ENCODE data around the gene POFUT2. TPM values are rescaled to one million over a fixed set of nuclear protein-coding genes. Genes with fewer than 3 reads are reported as not detected.

Gene POFUT2
- total RNA-seq, 2 experiments from 2014 or later = 14.3 TPM

- Mint-ChIP-seq H3K4me3 (no peak overlapping the region), H3K9me3 (peaks cover 15% of the 10 kb centered on the region), H3K36me3 (peaks cover 27% of the 10 kb centered on the region), H3K27ac (no peak overlapping the region), H3K27me3 (peaks cover 1% of the 10 kb centered on the region), H3K4me1 (ENCODE audit: low read depth) (peaks cover 15% of the 10 kb centered on the region)
- intact Hi-C loops (cut with micrococcal nuclease) = no loop called here
- ChIA-PET CTCF (no interaction called here), POLR2A (no interaction called here)
- no peak for DNase-seq
Measured at GRCh38 chr21:45220714-45221490, 66.8 kb downstream of the POFUT2 start.

DNA sequence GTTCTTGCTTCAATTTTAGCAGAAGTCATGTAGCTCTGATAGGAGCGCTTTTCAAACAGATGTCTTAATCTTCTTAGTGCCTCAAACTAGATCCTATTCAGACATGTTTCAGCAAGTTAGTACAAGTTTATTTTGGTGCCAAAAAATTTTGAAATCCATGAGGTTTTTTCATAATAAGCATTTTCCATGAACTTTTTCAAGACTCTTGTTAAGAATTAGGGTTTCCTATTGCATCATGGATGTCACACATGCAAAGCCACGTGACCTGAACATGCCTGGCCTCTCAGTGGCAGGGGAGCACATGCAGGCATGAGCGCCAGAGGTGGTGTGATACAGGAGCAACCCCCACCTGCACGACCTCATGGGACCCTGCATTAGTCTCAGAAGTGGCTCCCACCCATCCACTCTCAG is 67.6 kb downstream of the POFUT2 start:
- POLR2A ChIA-PET = no interaction called here
- Mint-ChIP-seq H3K4me3 (no peak overlapping the region), H3K27me3 (peaks cover 1% of the 10 kb centered on the region), H3K27ac (no peak overlapping the region), H3K9me3 (peaks cover 15% of the 10 kb centered on the region), H3K36me3 (peaks cover 28% of the 10 kb centered on the region), H3K4me1 (ENCODE audit: low read depth) (peaks cover 7% of the 10 kb centered on the region)
- CTCF ChIA-PET = no interaction called here
- intact Hi-C loops (cut with micrococcal nuclease) = no loop called here
- no peak for DNase-seq

DNA sequence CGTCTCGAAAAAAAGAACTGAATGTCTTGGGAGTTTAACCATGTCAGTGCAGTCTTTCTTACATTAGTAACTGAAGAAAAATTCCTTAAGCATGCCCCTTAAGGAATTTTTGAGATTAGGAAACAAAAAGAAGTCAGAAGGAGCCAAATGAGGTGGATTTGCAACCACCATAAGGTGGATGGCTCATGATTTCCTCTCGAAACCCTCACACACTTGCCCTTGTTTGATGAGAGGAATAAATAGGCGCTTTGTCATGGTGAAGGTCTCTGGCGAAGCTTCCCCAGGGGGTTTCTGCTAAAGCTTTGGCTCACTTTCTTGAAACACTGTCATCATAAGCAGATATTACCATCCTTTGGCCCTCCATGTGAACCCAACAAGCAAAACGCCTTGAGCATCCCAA is 68.2 kb downstream of the POFUT2 start:
- peaks cover 28% of the 10 kb centered on the region for H3K36me3 Mint-ChIP-seq
- CTCF ChIA-PET = no interaction called here

GRCh38 chr21:45217010-45217409 is 70.7 kb downstream of the POFUT2 start:
- no peak overlapping the region for H3K4me3 Mint-ChIP-seq
- POLR2A ChIA-PET = no interaction called here
- peaks cover 15% of the 10 kb centered on the region for H3K9me3 Mint-ChIP-seq
- DNase-seq = no peak
- CTCF ChIA-PET = interaction anchor here (0.7 kb wide), 1 partner anchor 76 kb away, joined by 3 read pairs; no protein-coding TSS in a partner anchor
- H3K27me3 Mint-ChIP-seq = no peaks in the 10 kb centered on the region
- intact Hi-C loops (cut with micrococcal nuclease) = no loop called here
- peaks cover 37% of the 10 kb centered on the region for H3K36me3 Mint-ChIP-seq
- no peak overlapping the region for H3K27ac Mint-ChIP-seq
- H3K4me1 Mint-ChIP-seq (ENCODE audit: low read depth) = no peaks in the 10 kb centered on the region

More for the DNA sequence above, 68.2 kb downstream of the POFUT2 start:
- no peak for DNase-seq
- Mint-ChIP-seq H3K27me3 (no peaks in the 10 kb centered on the region), H3K27ac (no peak overlapping the region), H3K4me3 (no peak overlapping the region), H3K4me1 (ENCODE audit: low read depth) (peaks cover 1% of the 10 kb centered on the region), H3K9me3 (peaks cover 15% of the 10 kb centered on the region)
- intact Hi-C loops (cut with micrococcal nuclease) = no loop called here
- POLR2A ChIA-PET = no interaction called here

DNA sequence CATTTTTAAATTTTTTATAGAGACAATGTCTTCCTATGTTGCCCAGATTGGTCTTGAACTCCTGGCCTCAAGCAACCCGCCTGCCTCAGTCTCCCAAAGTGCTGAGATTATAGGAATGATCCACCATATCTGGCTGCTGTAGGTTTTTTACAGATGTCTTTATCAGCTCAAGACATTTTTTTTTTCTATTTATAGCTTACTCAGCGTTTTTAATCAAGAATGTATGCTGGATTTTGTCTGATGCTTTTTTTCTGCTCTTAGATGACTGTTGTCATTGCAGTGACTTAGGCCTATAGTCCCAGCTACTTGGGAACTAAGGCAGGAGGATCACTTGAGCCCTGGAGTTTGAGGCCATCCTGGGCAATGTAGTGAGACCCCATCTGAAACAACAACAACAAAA is 72.5 kb downstream of the POFUT2 start:
- ChIA-PET CTCF (interaction anchor here (0.9 to 1.0 kb wide), 2 partner anchors 77 to 79 kb away, joined by 3 read pairs; no protein-coding TSS in a partner anchor), POLR2A (no interaction called here)
- intact Hi-C loops (cut with micrococcal nuclease) = no loop called here
- Mint-ChIP-seq H3K4me1 (ENCODE audit: low read depth) (no peaks in the 10 kb centered on the region), H3K27me3 (no peaks in the 10 kb centered on the region), H3K4me3 (no peak overlapping the region), H3K27ac (no peak overlapping the region), H3K9me3 (peaks cover 15% of the 10 kb centered on the region), H3K36me3 (peaks cover 34% of the 10 kb centered on the region)
- DNase-seq = no peak

Other genes starting within 250 kb of the POFUT2 start
- gene ADARB1, start 213.3 kb downstream of the POFUT2 start, total RNA-seq = 10 to 100 TPM; 37.6 to 40.6 TPM
- 1 to 10 TPM; 4.5 TPM for gene COL18A1, start 117.3 kb upstream of the POFUT2 start, total RNA-seq

Data from activated CD4-positive, alpha-beta memory T cell treated with anti-CD3 and anti-CD28 coated beads for 36 hours (primary cell).